Activated CD4-positive, alpha-beta T cell treated with anti-CD3 and anti-CD28 coated beads for 36 hours (primary cell): ENCODE data around the gene SMIM10L1. TPM values are rescaled to one million over a fixed set of nuclear protein-coding genes. Genes with fewer than 3 reads are reported as not detected.

Source experiments
- ATAC-seq: fragments of 200-7000 bp; cut with Tn5 transposase; one replicate; pipeline ENCODE4 v1.10.0; 2021; ENCODE audit warnings: mild to moderate bottlenecking, moderate library complexity
- CTCF ChIA-PET: fragments of 350-600 bp; sonication (Branson Sonifier 250); formaldehyde crosslinking; loops from one replicate; lab custom pipeline; 2021; ENCODE audit warnings: antibody characterized with exemption; lab: Charles Lee
- POLR2A ChIA-PET: fragments of 350-600 bp; sonication (Branson Sonifier 250); formaldehyde crosslinking; loops from one replicate; lab custom pipeline; 2021; ENCODE audit warnings: antibody characterized with exemption, inconsistent platforms; lab: Charles Lee
- DNase-seq: peaks from one replicate; pipeline ENCODE4 v3.0.0-alpha.2; 2020
- H3K27ac Mint-ChIP-seq: one replicate; pipeline ENCODE4 v1.8.0; 2021; ENCODE audit warnings: mixed read lengths
- H3K27me3 Mint-ChIP-seq: one replicate; pipeline ENCODE4 v1.8.0; 2021; ENCODE audit warnings: mixed read lengths
- H3K36me3 Mint-ChIP-seq: one replicate; pipeline ENCODE4 v1.8.0; 2021; ENCODE audit warnings: low read depth, mixed read lengths
- H3K4me1 Mint-ChIP-seq: one replicate; pipeline ENCODE4 v1.8.0; 2021; ENCODE audit warnings: mixed read lengths
- H3K4me3 Mint-ChIP-seq: one replicate; pipeline ENCODE4 v1.8.0; 2021; ENCODE audit warnings: mild to moderate bottlenecking, moderate library complexity, mixed read lengths
- H3K9me3 Mint-ChIP-seq: one replicate; pipeline ENCODE4 v1.8.0; 2021; ENCODE audit warnings: low read depth, mixed read lengths
- intact Hi-C, 2 experiments: fragments of 100-400 bp; cut with DNase I in 1 of 2; cut with micrococcal nuclease in 1 of 2; formaldehyde crosslinking; loops; one replicate each; pipeline versions ENCODE4 v1.14.2 to v1.15.1; 2022 to 2024; cut with DNase I, micrococcal nuclease
- total RNA-seq, 2 experiments: library from RNA; stranded (reverse); gene quantifications; one replicate each; pipeline ENCODE4 v1.2.3, GENCODE V29; 2021

SMIM10L1 gene
- total RNA-seq, 2 experiments from 2014 or later = 6.8 to 7.9 TPM

GRCh38 chr12:11186837-11187236 is 15.8 kb downstream of the SMIM10L1 start, which contains the start of gene TAS2R42:
Gene TAS2R42 (minus strand): TSS chr12:11186937. CDS start chr12:11186937, 0 bp downstream.
- DNase-seq (no peak), ATAC-seq (no peak)
- peaks cover 11% of the 10 kb centered on the region for H3K4me1 Mint-ChIP-seq
- H3K36me3 Mint-ChIP-seq = no peaks in the 10 kb centered on the region
- H3K27ac Mint-ChIP-seq = no peak within 1 kb of the TSS
- CTCF ChIA-PET = interaction anchor here (1.2 kb wide), 1 partner anchor 13 kb away, joined by 4 read pairs; no protein-coding TSS in a partner anchor
- POLR2A ChIA-PET = no interaction called here
- no peaks in the 10 kb centered on the region for H3K27me3 Mint-ChIP-seq
- H3K9me3 Mint-ChIP-seq = no peaks in the 10 kb centered on the region
- no peak within 1 kb of the TSS for H3K4me3 Mint-ChIP-seq
- intact Hi-C loops = no loop called here

- Mint-ChIP-seq H3K36me3 (no peaks in the 10 kb centered on the region), H3K27ac (no peak overlapping the region), H3K27me3 (no peaks in the 10 kb centered on the region), H3K4me1 (no peaks in the 10 kb centered on the region), H3K4me3 (no peak overlapping the region), H3K9me3 (no peaks in the 10 kb centered on the region)
- intact Hi-C loops = loop anchor here in 1 of 2 experiments (2.0 kb wide), 1 partner anchor 284 kb away; no protein-coding TSS in a partner anchor
- POLR2A ChIA-PET = no interaction called here
- CTCF ChIA-PET = interaction anchor here (0.8 to 1.3 kb wide), 2 partner anchors 221 to 432 kb away, joined by 3 to 4 read pairs; no protein-coding TSS in a partner anchor
- ATAC-seq (no peak), DNase-seq (no peak)
Observed at GRCh38 chr12:11202811-11203210, 31.8 kb downstream of the SMIM10L1 start.

GRCh38 chr12:11204173-11204572 is 33.2 kb downstream of the SMIM10L1 start:
- DNase-seq (no peak), ATAC-seq (no peak)
- Mint-ChIP-seq H3K4me1 (no peaks in the 10 kb centered on the region), H3K4me3 (no peak overlapping the region), H3K27ac (no peak overlapping the region), H3K9me3 (no peaks in the 10 kb centered on the region), H3K27me3 (no peaks in the 10 kb centered on the region), H3K36me3 (no peaks in the 10 kb centered on the region)
- ChIA-PET POLR2A (no interaction called here), CTCF (interaction anchor here (0.6 kb wide), 1 partner anchor 625 kb away, joined by 5 read pairs; no protein-coding TSS in a partner anchor)
- intact Hi-C loops = no loop called here

- Mint-ChIP-seq H3K27me3 (no peaks in the 10 kb centered on the region), H3K36me3 (peaks cover 2% of the 10 kb centered on the region), H3K4me3 (no peak overlapping the region), H3K4me1 (no peaks in the 10 kb centered on the region), H3K27ac (no peak overlapping the region), H3K9me3 (no peaks in the 10 kb centered on the region)
- ChIA-PET CTCF (interaction anchor here (0.7 kb wide), 1 partner anchor 452 kb away, joined by 3 read pairs; no protein-coding TSS in a partner anchor), POLR2A (no interaction called here)
- no peak for DNase-seq
- ATAC-seq = no peak
- intact Hi-C loops = no loop called here
Observed at GRCh38 chr12:11209113-11209512, 38.1 kb downstream of the SMIM10L1 start.

Other genes starting within 250 kb of the SMIM10L1 start
- not detected for gene PRH2, start 242.0 kb upstream of the SMIM10L1 start, total RNA-seq
- 1 to 10 TPM in 1 of 2 experiments, under 1 TPM in 1; 0.94 to 1.1 TPM for gene TAS2R14, start 231.9 kb upstream of the SMIM10L1 start, total RNA-seq
- gene TAS2R50, start 184.3 kb upstream of the SMIM10L1 start, total RNA-seq = under 1 TPM; 0.30 to 0.53 TPM
- gene TAS2R20, start 172.9 kb upstream of the SMIM10L1 start, total RNA-seq = 1 to 10 TPM; 1.2 to 1.4 TPM
- 1 to 10 TPM; 1.2 to 1.6 TPM for gene TAS2R19, start 148.6 kb upstream of the SMIM10L1 start, total RNA-seq
- 1 to 10 TPM in 1 of 2 experiments, under 1 TPM in 1; 0.44 to 1.6 TPM for gene TAS2R31, start 139.8 kb upstream of the SMIM10L1 start, total RNA-seq
- gene TAS2R46, start 108.9 kb upstream of the SMIM10L1 start, total RNA-seq = under 1 TPM in 1 of 2 experiments, not detected in 1; 0.46 TPM
- under 1 TPM; 0.64 to 0.81 TPM for gene TAS2R43, start 78.9 kb upstream of the SMIM10L1 start, total RNA-seq
- 1 to 10 TPM in 1 of 2 experiments, under 1 TPM in 1; 0.87 to 1.4 TPM for gene TAS2R30, start 36.5 kb upstream of the SMIM10L1 start, total RNA-seq
- not detected for gene TAS2R42, start 15.7 kb downstream of the SMIM10L1 start, total RNA-seq
- not detected for gene PRB3, start 98.5 kb downstream of the SMIM10L1 start, total RNA-seq
- gene PRB4, start 139.2 kb downstream of the SMIM10L1 start, total RNA-seq = not detected
- gene PRB2, start 224.4 kb downstream of the SMIM10L1 start, total RNA-seq = not detected